PC-3 (cell line): ENCODE measurements around the gene TTLL9. TPM values are rescaled to one million over a fixed set of nuclear protein-coding genes. Genes with fewer than 3 reads are reported as not detected.

Experiments used
- ATAC-seq: fragments of 200-7000 bp; cut with Tn5 transposase; 2 replicates; pipeline ENCODE4 v1.9.1; 2020; ENCODE audit warnings: mild to moderate bottlenecking, moderate library complexity
- BruUV-seq: library from RNA; stranded (reverse); fragments of 400-500 nt; replicated peaks from 2 replicates; lab custom pipeline; 2021; lab: Mats Ljungman, UMichigan
- CTCF ChIA-PET: fragments of 300-600 bp; sonication (Branson Sonifier 250); formaldehyde crosslinking; loops from one replicate; lab custom pipeline; 2022; ENCODE audit warnings: antibody characterized with exemption; lab: Charles Lee
- POLR2A ChIA-PET: fragments of 300-600 bp; sonication (Branson Sonifier 250); formaldehyde crosslinking; loops from one replicate; lab custom pipeline; 2022; ENCODE audit warnings: antibody characterized with exemption; ENCODE audit not compliant: unreplicated experiment; lab: Charles Lee
- DNase-seq: peaks from one replicate; pipeline ENCODE4 v3.0.0-alpha.2; 2015
- H2AFZ ChIP-seq: fragments of 300-600 bp; sonication (generic); 2 replicates; pipeline ENCODE4 v1.6.0; 2016; ENCODE audit warnings: antibody characterized with exemption, low read length
- H3F3A ChIP-seq: fragments of 300-600 bp; sonication (generic); one replicate; pipeline ENCODE4 v1.6.0; 2017; ENCODE audit warnings: antibody characterized with exemption, low read length, control low read depth, mild to moderate bottlenecking; ENCODE audit not compliant: unreplicated experiment
- H3K27ac ChIP-seq: fragments of 300-600 bp; sonication (generic); 2 replicates; pipeline ENCODE4 v1.5.1; 2016; ENCODE audit warnings: mild to moderate bottlenecking, low read length
- H3K27me3 ChIP-seq: fragments of 300-600 bp; sonication (generic); 2 replicates; pipeline ENCODE4 v1.6.1; 2016; ENCODE audit warnings: low read length, mixed read lengths
- H3K36me3 ChIP-seq: fragments of 300-600 bp; sonication (generic); 2 replicates; pipeline ENCODE4 v1.6.1; 2016; ENCODE audit warnings: low read depth, mixed run types, low read length, mixed read lengths
- H3K4me1 ChIP-seq: fragments of 300-600 bp; sonication (generic); 2 replicates; pipeline ENCODE4 v1.5.1; 2016; ENCODE audit warnings: low read length; ENCODE audit not compliant: insufficient read depth
- H3K4me2 ChIP-seq: fragments of 300-600 bp; sonication (generic); 2 replicates; pipeline ENCODE4 v1.6.0; 2016; ENCODE audit warnings: low read length
- H3K4me3 ChIP-seq: fragments of 300-600 bp; sonication (generic); 2 replicates; pipeline ENCODE4 v1.5.1; 2016; ENCODE audit warnings: mild to moderate bottlenecking, low read length, mixed read lengths
- H3K79me2 ChIP-seq: fragments of 300-600 bp; sonication (generic); 2 replicates; pipeline ENCODE4 v1.6.1; 2017; ENCODE audit warnings: low read length, mixed read lengths
- H3K9ac ChIP-seq: fragments of 300-600 bp; sonication (generic); 2 replicates; pipeline ENCODE4 v1.6.0; 2016; ENCODE audit warnings: mild to moderate bottlenecking, low read length
- H3K9me2 ChIP-seq: fragments of 300-600 bp; sonication (generic); replicated peaks from 2 replicates; pipeline ENCODE4 v1.6.1; 2016; ENCODE audit warnings: mixed run types, low read length, mixed read lengths
- H3K9me3 ChIP-seq: fragments of 300-600 bp; sonication (generic); 2 replicates; pipeline ENCODE4 v1.6.1; 2016; ENCODE audit warnings: low read length, mixed read lengths
- H4K20me1 ChIP-seq: fragments of 300-600 bp; sonication (generic); 2 replicates; pipeline ENCODE4 v1.6.1; 2016; ENCODE audit warnings: low read length, mixed read lengths
- CTCF ChIP-seq: fragments of 300-600 bp; sonication (generic); conservative IDR thresholded peaks from 2 replicates; pipeline ENCODE4 v1.5.1; 2017; ENCODE audit warnings: antibody characterized with exemption, low read depth, mild to moderate bottlenecking, low read length
- EZH2 ChIP-seq: fragments of 300-600 bp; sonication (generic); IDR thresholded peaks from one replicate; pipeline ENCODE4 v1.6.1; 2017; ENCODE audit warnings: antibody characterized with exemption, mild to moderate bottlenecking, low read length; ENCODE audit not compliant: unreplicated experiment
- EZH2phosphoT487 ChIP-seq: fragments of 300-600 bp; sonication (generic); IDR thresholded peaks from 2 replicates; pipeline ENCODE4 v1.6.1; 2018; ENCODE audit warnings: mild to moderate bottlenecking, antibody characterized with exemption, low read length, borderline replicate concordance
- intact Hi-C: fragments of 100-400 bp; cut with micrococcal nuclease; formaldehyde crosslinking; loops from 2 replicates; pipeline ENCODE4 v1.9.0; 2023
- total RNA-seq: library from RNA; depleted of rRNA; stranded (reverse); fragments of >200 nt; gene quantifications from 2 replicates; pipeline ENCODE4 v1.2.3, GENCODE V29; 2014

Gene TTLL9
- total RNA-seq, 1 experiment from 2014 or later = not detected

GRCh38 chr20:31866221-31866620 is 4.2 kb upstream of the TTLL9 start:
- POLR2A ChIA-PET = no interaction called here
- Histone ChIP-seq H2AFZ (no peak overlapping the region), H3K9me3 (no peaks in the 10 kb centered on the region), H3K27ac (no peak overlapping the region), H3K9me2 (no peaks in the 10 kb centered on the region; the same call in 1 of the 2 replicates), H3K9ac (no peak overlapping the region), H3K4me1 (no peaks in the 10 kb centered on the region), H3K79me2 (no peaks in the 10 kb centered on the region), H3F3A (no peaks in the 10 kb centered on the region), H3K27me3 (peaks cover 28% of the 10 kb centered on the region), H3K4me3 (no peak overlapping the region), H4K20me1 (no peaks in the 10 kb centered on the region), H3K4me2 (no peak overlapping the region), H3K36me3 (no peaks in the 10 kb centered on the region)
- no peak for TF ChIP-seq CTCF
- TF ChIP-seq EZH2phosphoT487 = no peak
- no peak for TF ChIP-seq EZH2
- intact Hi-C loops = no loop called here
- BruUV-seq = no TSS peak
- CTCF ChIA-PET = no interaction called here
- ATAC-seq (no peak), DNase-seq (no peak)

- H3K4me3 ChIP-seq = no peak overlapping the region
- H3K9ac ChIP-seq = no peak overlapping the region
- BruUV-seq = no TSS peak
- H3K27ac ChIP-seq = no peak overlapping the region
- H4K20me1 ChIP-seq = no peaks in the 10 kb centered on the region
- H3F3A ChIP-seq = no peaks in the 10 kb centered on the region
- TF ChIP-seq EZH2 = no peak
- no peak for TF ChIP-seq CTCF
- TF ChIP-seq EZH2phosphoT487 = no peak
- H3K36me3 ChIP-seq = no peaks in the 10 kb centered on the region
- ATAC-seq (no peak), DNase-seq (no peak)
- peaks cover 48% of the 10 kb centered on the region for H3K27me3 ChIP-seq
- H3K9me3 ChIP-seq = no peaks in the 10 kb centered on the region
- no peak overlapping the region for H3K4me2 ChIP-seq
- H3K4me1 ChIP-seq = no peaks in the 10 kb centered on the region
- H3K79me2 ChIP-seq = no peaks in the 10 kb centered on the region
- CTCF ChIA-PET = no interaction called here
- no peak overlapping the region for H2AFZ ChIP-seq
- POLR2A ChIA-PET = interaction anchor here (0.6 kb wide), 1 partner anchor 10 kb away, joined by 3 read pairs; no protein-coding TSS in a partner anchor
- no peaks in the 10 kb centered on the region; the same call in 1 of the 2 replicates for H3K9me2 ChIP-seq
- intact Hi-C loops = no loop called here
Measured at GRCh38 chr20:31868853-31869672, 1.4 kb upstream of the TTLL9 start.

GRCh38 chr20:31869673-31869941 is 827 bp upstream of the TTLL9 start:
- TF ChIP-seq EZH2phosphoT487 = no peak
- TF ChIP-seq CTCF = no peak
- no peak for TF ChIP-seq EZH2
- Histone ChIP-seq H3K79me2 (no peaks in the 10 kb centered on the region), H3K4me2 (peak overlapping the region; percentile 78), H3K27me3 (peaks cover 48% of the 10 kb centered on the region), H2AFZ (peak overlapping the region; percentile 74), H3K27ac (no peak overlapping the region), H3K36me3 (no peaks in the 10 kb centered on the region), H3F3A (no peaks in the 10 kb centered on the region), H4K20me1 (no peaks in the 10 kb centered on the region), H3K4me3 (peak overlapping the region; percentile 63), H3K4me1 (no peaks in the 10 kb centered on the region), H3K9ac (no peak overlapping the region), H3K9me3 (no peaks in the 10 kb centered on the region), H3K9me2 (no peaks in the 10 kb centered on the region; the same call in 1 of the 2 replicates)
- no TSS peak for BruUV-seq
- intact Hi-C loops = no loop called here
- POLR2A ChIA-PET = no interaction called here
- CTCF ChIA-PET = no interaction called here
- ATAC-seq (no peak), DNase-seq (no peak)
